ENCODE measurements around the gene DPP4.

GRCh38 chr2:162073888-162074631 lies at the start of gene DPP4:
- TF ChIP-seq CTCF (IDR thresholded peaks at IDR 0.05) = peak in 1 of 7 experiments; percentile 1
- peak in 2 of 3 donors; percentile 18 to 43 for TF ChIP-seq POLR2A (IDR thresholded peaks at IDR 0.05)
